CD4-positive, alpha-beta T cell treated with Interleukin-17A for 1 hour (primary cell): ENCODE measurements around the gene TXNDC11.

ENCODE experiments used
- DNase-seq: peaks from one replicate; pipeline ENCODE4 v3.0.0-alpha.2; 2020

The TXNDC11 gene

GRCh38 chr16:11687601-11688519 is 54.8 kb downstream of the TXNDC11 start:
- no peak for DNase-seq

GRCh38 chr16:11686713-11687380 is 55.8 kb downstream of the TXNDC11 start:
- no peak for DNase-seq

- DNase-seq, result no peak
These were observed 56.6 kb downstream of the TXNDC11 start for GRCh38 chr16:11685844-11686618.

- DNase-seq, result no peak
These were observed 58.2 kb downstream of the TXNDC11 start for GRCh38 chr16:11684231-11685025.

GRCh38 chr16:11683145-11683544 is 59.5 kb downstream of the TXNDC11 start:
- no peak for DNase-seq

GRCh38 chr16:11682655-11683096 is 60.0 kb downstream of the TXNDC11 start:
- no peak for DNase-seq

GRCh38 chr16:11681976-11682654 is 60.5 kb downstream of the TXNDC11 start:
- no peak for DNase-seq

- DNase-seq, result no peak
These were observed 61.1 kb downstream of the TXNDC11 start for GRCh38 chr16:11681556-11681955.

GRCh38 chr16:11679941-11680911 is 62.4 kb downstream of the TXNDC11 start:
- no peak for DNase-seq

- no peak for DNase-seq
These were observed 63.4 kb downstream of the TXNDC11 start for GRCh38 chr16:11679250-11679649.

- DNase-seq, result no peak
These were observed 64.4 kb downstream of the TXNDC11 start for GRCh38 chr16:11677959-11678881.

- no peak for DNase-seq
These were observed 65.2 kb downstream of the TXNDC11 start for GRCh38 chr16:11677451-11677951.

- DNase-seq, result no peak
These were observed 65.9 kb downstream of the TXNDC11 start for GRCh38 chr16:11676799-11677198.

- DNase-seq, result no peak
These were observed 66.8 kb downstream of the TXNDC11 start for GRCh38 chr16:11675561-11676511.

- DNase-seq, result no peak
These were observed 67.7 kb downstream of the TXNDC11 start for GRCh38 chr16:11674818-11675560.

- no peak for DNase-seq
These were observed 68.4 kb downstream of the TXNDC11 start for GRCh38 chr16:11674001-11674817.
